CD4-positive, alpha-beta T cell (primary cell): ENCODE measurements around the gene TSPAN2. TPM values are rescaled to one million over a fixed set of nuclear protein-coding genes. Genes with fewer than 3 reads are reported as not detected.
A peak's percentile ranks its signal among the peaks of the same experiment; 100 is the strongest.

ENCODE experiments used
- ATAC-seq: fragments of 200-7000 bp; cut with Tn5 transposase; one replicate; pipeline ENCODE4 v1.10.0; 2022; ENCODE audit warnings: mild to moderate bottlenecking; ENCODE audit not compliant: poor library complexity
- CTCF ChIA-PET: fragments of 350-600 bp; sonication (Branson Sonifier 250); formaldehyde crosslinking; loops from one replicate; lab custom pipeline; 2021; ENCODE audit warnings: antibody characterized with exemption, inconsistent platforms; lab: Charles Lee
- POLR2A ChIA-PET: fragments of 350-600 bp; sonication (Branson Sonifier 250); formaldehyde crosslinking; loops from one replicate; lab custom pipeline; 2021; ENCODE audit warnings: antibody characterized with exemption, inconsistent platforms; lab: Charles Lee
- DNase-seq, 14 experiments: peaks; one replicate each; pipeline ENCODE4 v3.0.0-alpha.2; 2013 to 2020; ENCODE audit warnings: mixed read lengths in 2 of 14
- H3K27ac ChIP-seq, 2 donors: one replicate each; pipeline versions ENCODE4 v1.5.1 to v1.7.0; 2013; ENCODE audit warnings: low read length in 2 of 2, low read depth in 1 of 2, mild to moderate bottlenecking in 1 of 2
- H3K27me3 ChIP-seq, 2 experiments: 1 replicate in 1 of 2; 2 replicates in 1 of 2; pipeline versions ENCODE4 v1.6.1 to v1.7.0; 2013; ENCODE audit warnings: low read length in 2 of 2, control low read depth in 1 of 2, mild to moderate bottlenecking in 1 of 2, moderate library complexity in 1 of 2; ENCODE audit not compliant: insufficient read depth in 2 of 2, control insufficient read depth in 1 of 2
- H3K36me3 ChIP-seq: one replicate; pipeline ENCODE4 v1.6.1; 2013; ENCODE audit warnings: low read length, control low read depth; ENCODE audit not compliant: insufficient read depth
- H3K4me1 ChIP-seq: one replicate; pipeline ENCODE4 v1.6.1; 2013; ENCODE audit warnings: low read length, control low read depth; ENCODE audit not compliant: insufficient read depth
- H3K4me3 ChIP-seq: one replicate; pipeline ENCODE4 v1.5.1; 2013; ENCODE audit warnings: mild to moderate bottlenecking, low read length, moderate library complexity
- H3K9me3 ChIP-seq, 2 experiments: 1 replicate in 1 of 2; 2 replicates in 1 of 2; pipeline versions ENCODE4 v1.6.1 to v1.7.0; 2013; ENCODE audit warnings: low read length in 2 of 2, mild to moderate bottlenecking in 2 of 2, control low read depth in 1 of 2, moderate library complexity in 1 of 2; ENCODE audit not compliant: control insufficient read depth in 1 of 2, insufficient read depth in 1 of 2
- H3K27ac Mint-ChIP-seq: one replicate; pipeline ENCODE4 v1.8.0; 2020; ENCODE audit warnings: mixed read lengths
- H3K27me3 Mint-ChIP-seq: one replicate; pipeline ENCODE4 v1.8.0; 2021; ENCODE audit warnings: mixed read lengths
- H3K36me3 Mint-ChIP-seq: one replicate; pipeline ENCODE4 v1.8.0; 2021; ENCODE audit warnings: low read depth, mixed read lengths
- H3K4me1 Mint-ChIP-seq: one replicate; pipeline ENCODE4 v1.8.0; 2021; ENCODE audit warnings: low read depth, mixed read lengths
- H3K4me3 Mint-ChIP-seq: one replicate; pipeline ENCODE4 v1.8.0; 2020; ENCODE audit warnings: mild to moderate bottlenecking, mixed read lengths
- H3K9me3 Mint-ChIP-seq: one replicate; pipeline ENCODE4 v1.8.0; 2020; ENCODE audit warnings: mixed read lengths
- intact Hi-C, 2 experiments: fragments of 100-400 bp; cut with DNase I in 1 of 2; cut with micrococcal nuclease in 1 of 2; formaldehyde crosslinking; loops; one replicate each; pipeline versions ENCODE4 v1.15.1 to v1.9.0; 2023 to 2025; cut with DNase I, micrococcal nuclease
- total RNA-seq, 174 experiments: library from RNA in 2 of 174; stranded (reverse) in 2 of 174; gene quantifications; one replicate each; pipeline ENCODE4 v1.2.3 and lab custom pipeline; 2021 to 2026
- TF ChIP-seq, protein P1 (sequence below): fragments of 200-600 bp; IDR thresholded peaks from one replicate; pipeline ENCODE4 v1.8.0; 2022; ENCODE audit warnings: antibody characterized with exemption, mild to moderate bottlenecking

TSPAN2 gene
- total RNA-seq, 2 experiments from 2014 or later = 0.95 to 1.6 TPM

- H3K27ac Mint-ChIP-seq = no peak overlapping the region
These were observed 23.4 kb upstream of the TSPAN2 start for GRCh38 chr1:115112496-115113375.

GRCh38 chr1:115107516-115108260 lies 18.4 kb upstream of the TSPAN2 start:
- H3K9me3 Mint-ChIP-seq = no peaks in the 10 kb centered on the region
- Histone ChIP-seq H3K36me3 (no peaks in the 10 kb centered on the region), H3K9me3 (peaks cover 0 to 3% of the 10 kb centered on the region in 2 experiments), H3K27me3 (no peaks in the 10 kb centered on the region), H3K27ac (no peak overlapping the region), H3K4me1 (peaks cover 12% of the 10 kb centered on the region), H3K4me3 (no peak overlapping the region)
- peaks cover 19% of the 10 kb centered on the region for H3K4me1 Mint-ChIP-seq
- ChIA-PET POLR2A (no interaction called here), CTCF (interaction anchor here (2.5 kb wide), 1 partner anchor 55 kb away, joined by 11 read pairs; no protein-coding TSS in a partner anchor)
- DNase-seq = no peak
- no peak overlapping the region for H3K27ac Mint-ChIP-seq
- ATAC-seq = no peak
- intact Hi-C loops = no loop called here
- TF ChIP-seq, protein P1, sequence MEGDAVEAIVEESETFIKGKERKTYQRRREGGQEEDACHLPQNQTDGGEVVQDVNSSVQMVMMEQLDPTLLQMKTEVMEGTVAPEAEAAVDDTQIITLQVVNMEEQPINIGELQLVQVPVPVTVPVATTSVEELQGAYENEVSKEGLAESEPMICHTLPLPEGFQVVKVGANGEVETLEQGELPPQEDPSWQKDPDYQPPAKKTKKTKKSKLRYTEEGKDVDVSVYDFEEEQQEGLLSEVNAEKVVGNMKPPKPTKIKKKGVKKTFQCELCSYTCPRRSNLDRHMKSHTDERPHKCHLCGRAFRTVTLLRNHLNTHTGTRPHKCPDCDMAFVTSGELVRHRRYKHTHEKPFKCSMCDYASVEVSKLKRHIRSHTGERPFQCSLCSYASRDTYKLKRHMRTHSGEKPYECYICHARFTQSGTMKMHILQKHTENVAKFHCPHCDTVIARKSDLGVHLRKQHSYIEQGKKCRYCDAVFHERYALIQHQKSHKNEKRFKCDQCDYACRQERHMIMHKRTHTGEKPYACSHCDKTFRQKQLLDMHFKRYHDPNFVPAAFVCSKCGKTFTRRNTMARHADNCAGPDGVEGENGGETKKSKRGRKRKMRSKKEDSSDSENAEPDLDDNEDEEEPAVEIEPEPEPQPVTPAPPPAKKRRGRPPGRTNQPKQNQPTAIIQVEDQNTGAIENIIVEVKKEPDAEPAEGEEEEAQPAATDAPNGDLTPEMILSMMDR = no peak
- H3K36me3 Mint-ChIP-seq = no peaks in the 10 kb centered on the region
- no peaks in the 10 kb centered on the region for H3K27me3 Mint-ChIP-seq
- H3K4me3 Mint-ChIP-seq = no peak overlapping the region

More at GRCh38 chr1:115112496-115113375, 23.4 kb upstream of the TSPAN2 start:
- H3K4me1 ChIP-seq = peaks cover 20% of the 10 kb centered on the region
- H3K27me3 ChIP-seq = no peaks in the 10 kb centered on the region
- H3K27me3 Mint-ChIP-seq = no peaks in the 10 kb centered on the region
- TF ChIP-seq, protein P1 = peak; percentile 99
- H3K4me3 ChIP-seq = no peak overlapping the region
- no peaks in the 10 kb centered on the region for H3K36me3 ChIP-seq
- peaks cover 0 to 3% of the 10 kb centered on the region in 2 experiments for H3K9me3 ChIP-seq
- ChIA-PET CTCF (interaction anchor here (0.7 to 2.5 kb wide), 15 partner anchors 13 to 135 kb away, joined by 3 to 16 read pairs (median 4); no protein-coding TSS in a partner anchor), POLR2A (interaction anchor here (0.6 to 0.8 kb wide), 3 partner anchors 13 to 135 kb away, joined by 3 to 4 read pairs (median 3); no protein-coding TSS in a partner anchor)
- peak; percentile 54 for ATAC-seq
- H3K4me1 Mint-ChIP-seq = peaks cover 14% of the 10 kb centered on the region
- no peaks in the 10 kb centered on the region for H3K9me3 Mint-ChIP-seq
- H3K4me3 Mint-ChIP-seq = no peak overlapping the region
- intact Hi-C loops = loop anchor here (1.0 to 5.0 kb wide), 3 partner anchors 60 to 765 kb away; no protein-coding TSS in a partner anchor
- no peaks in the 10 kb centered on the region for H3K36me3 Mint-ChIP-seq
- DNase-seq = peak; percentile 26 to 77 (median 53)
- H3K27ac ChIP-seq = no peak overlapping the region

DNA sequence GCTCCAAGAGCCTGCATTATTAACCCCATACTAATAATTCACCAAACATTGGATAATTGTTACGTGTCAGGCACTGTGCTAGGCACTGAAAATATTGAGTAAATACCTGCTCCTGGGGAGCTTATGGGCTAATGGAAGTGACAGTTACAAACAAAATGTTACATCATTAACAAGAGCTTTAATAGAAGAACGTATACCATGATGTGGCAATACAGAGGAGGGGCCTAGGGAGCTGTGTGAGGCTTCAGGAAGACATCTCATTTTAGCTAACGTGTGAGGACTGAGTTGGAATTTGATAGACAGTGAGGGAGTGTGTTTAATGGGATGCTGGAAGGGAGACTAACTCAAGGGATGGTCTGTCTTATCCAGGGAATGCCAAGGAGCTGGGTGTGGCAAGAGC lies 16.5 kb upstream of the TSPAN2 start:
- Mint-ChIP-seq H3K9me3 (no peaks in the 10 kb centered on the region), H3K27me3 (no peaks in the 10 kb centered on the region), H3K4me1 (peaks cover 19% of the 10 kb centered on the region), H3K36me3 (no peaks in the 10 kb centered on the region), H3K4me3 (no peak overlapping the region), H3K27ac (no peak overlapping the region)
- H3K4me3 ChIP-seq = no peak overlapping the region
- intact Hi-C loops = no loop called here
- DNase-seq (no peak), ATAC-seq (no peak)
- CTCF ChIA-PET = interaction anchor here (2.5 kb wide), 1 partner anchor 53 kb away, joined by 11 read pairs; no protein-coding TSS in a partner anchor
- POLR2A ChIA-PET = no interaction called here
- no peaks in the 10 kb centered on the region for H3K36me3 ChIP-seq
- no peaks in the 10 kb centered on the region for H3K27me3 ChIP-seq
- no peak overlapping the region for H3K27ac ChIP-seq
- TF ChIP-seq, protein P1 = no peak
- peaks cover 9% of the 10 kb centered on the region for H3K4me1 ChIP-seq
- peaks cover 0 to 3% of the 10 kb centered on the region in 2 experiments for H3K9me3 ChIP-seq
